ENCODE measurements around the gene CASZ1. TPM values are rescaled to one million over a fixed set of nuclear protein-coding genes. Genes with fewer than 3 reads are reported as not detected.

CASZ1 gene
- total and polyA plus RNA-seq, 2 experiments from 2014 or later: 6.2 to 6.7 TPM

- TF ChIP-seq POLR2AphosphoS5 (IDR thresholded peaks at IDR 0.05; ENCODE audit: low read depth): no peak
- no peak for TF ChIP-seq ZNF114 (CRISPR knock-in tag; IDR thresholded peaks at IDR 0.05)
- TF ChIP-seq, protein P1, sequence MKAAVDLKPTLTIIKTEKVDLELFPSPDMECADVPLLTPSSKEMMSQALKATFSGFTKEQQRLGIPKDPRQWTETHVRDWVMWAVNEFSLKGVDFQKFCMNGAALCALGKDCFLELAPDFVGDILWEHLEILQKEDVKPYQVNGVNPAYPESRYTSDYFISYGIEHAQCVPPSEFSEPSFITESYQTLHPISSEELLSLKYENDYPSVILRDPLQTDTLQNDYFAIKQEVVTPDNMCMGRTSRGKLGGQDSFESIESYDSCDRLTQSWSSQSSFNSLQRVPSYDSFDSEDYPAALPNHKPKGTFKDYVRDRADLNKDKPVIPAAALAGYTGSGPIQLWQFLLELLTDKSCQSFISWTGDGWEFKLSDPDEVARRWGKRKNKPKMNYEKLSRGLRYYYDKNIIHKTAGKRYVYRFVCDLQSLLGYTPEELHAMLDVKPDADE (IDR thresholded peaks at IDR 0.05): no peak
- TF ChIP-seq EZH2 (IDR thresholded peaks at IDR 0.05; ENCODE audit: low read depth, unreplicated experiment): no peak
- TF ChIP-seq NANOG (IDR thresholded peaks at IDR 0.05; ENCODE audit: borderline replicate concordance): no peak
These were observed 167.2 kb downstream of the CASZ1 start (continued) for GRCh38 chr1:10629091-10629815.

DNA sequence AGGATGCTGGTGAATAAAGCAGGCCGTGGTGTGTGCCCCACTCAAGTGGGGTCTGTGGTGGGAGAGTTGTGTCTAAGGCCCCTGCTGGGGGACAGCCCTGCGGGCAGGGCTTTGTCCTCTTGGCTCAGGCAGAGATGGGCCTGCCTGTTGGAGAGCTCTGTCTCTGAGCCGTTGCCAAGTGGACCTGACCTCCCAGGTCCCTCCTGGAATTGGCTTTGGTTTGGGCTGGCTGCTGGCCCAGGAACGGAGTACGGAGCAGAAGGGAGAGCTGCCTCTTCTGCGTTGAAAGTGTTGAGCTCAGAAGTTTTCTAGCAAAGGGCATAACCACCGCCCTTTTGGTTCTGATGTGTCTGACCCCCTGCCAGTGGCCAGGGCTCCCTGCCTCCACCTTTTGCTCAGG, 167.8 kb downstream of the CASZ1 start:
- H3K27ac Mint-ChIP-seq: no peak overlapping the region
- no peak for DNase-seq (ENCODE audit: low spot score)
- no peaks in the 10 kb centered on the region for H3K36me3 Mint-ChIP-seq (ENCODE audit: low read depth)
- no peaks in the 10 kb centered on the region for H3K9me3 Mint-ChIP-seq
- Histone ChIP-seq H4K20me1 (replicated peaks; ENCODE audit: insufficient read depth) (no peaks in the 10 kb centered on the region), H3F3A (replicated peaks; ENCODE audit: low read depth) (no peaks in the 10 kb centered on the region), H3K4me1 (ENCODE audit: insufficient read depth) (peaks cover 18% of the 10 kb centered on the region), H3K4me2 (no peak overlapping the region), H3K27me3 (ENCODE audit: insufficient read depth) (no peaks in the 10 kb centered on the region), H3K27ac (ENCODE audit: low read depth) (no peak overlapping the region), H3K4me3 (no peak overlapping the region), H2AFZ (no peak overlapping the region), H3K36me3 (ENCODE audit: insufficient read depth) (no peaks in the 10 kb centered on the region), H3K79me2 (replicated peaks; ENCODE audit: insufficient read depth) (no peaks in the 10 kb centered on the region), H3K9me2 (ENCODE audit: insufficient read depth) (no peaks in the 10 kb centered on the region)
- H3K27me3 Mint-ChIP-seq (ENCODE audit: insufficient read depth, low read depth, poor library complexity): peaks cover 9% of the 10 kb centered on the region
- peaks cover 30% of the 10 kb centered on the region for H3K4me1 Mint-ChIP-seq
- no peak for ATAC-seq
- no peak overlapping the region for H3K4me3 Mint-ChIP-seq
- TF ChIP-seq ZNF114 (CRISPR knock-in tag; IDR thresholded peaks at IDR 0.05) (no peak), ZNF462 (CRISPR knock-in tag; IDR thresholded peaks at IDR 0.05) (no peak), EZH2phosphoT487 (IDR thresholded peaks at IDR 0.05; ENCODE audit: unreplicated experiment) (no peak), CREB1 (CRISPR knock-in tag; IDR thresholded peaks at IDR 0.05; ENCODE audit: low read depth) (no peak), EZH2 (IDR thresholded peaks at IDR 0.05; ENCODE audit: low read depth, unreplicated experiment) (no peak), STAT1 (IDR thresholded peaks at IDR 0.05; ENCODE audit: unreplicated experiment) (no peak), POLR2AphosphoS5 (IDR thresholded peaks at IDR 0.05; ENCODE audit: low read depth) (no peak), ZNF331 (CRISPR knock-in tag; IDR thresholded peaks at IDR 0.05; ENCODE audit: low read depth) (no peak)
- TF ChIP-seq, protein P2, sequence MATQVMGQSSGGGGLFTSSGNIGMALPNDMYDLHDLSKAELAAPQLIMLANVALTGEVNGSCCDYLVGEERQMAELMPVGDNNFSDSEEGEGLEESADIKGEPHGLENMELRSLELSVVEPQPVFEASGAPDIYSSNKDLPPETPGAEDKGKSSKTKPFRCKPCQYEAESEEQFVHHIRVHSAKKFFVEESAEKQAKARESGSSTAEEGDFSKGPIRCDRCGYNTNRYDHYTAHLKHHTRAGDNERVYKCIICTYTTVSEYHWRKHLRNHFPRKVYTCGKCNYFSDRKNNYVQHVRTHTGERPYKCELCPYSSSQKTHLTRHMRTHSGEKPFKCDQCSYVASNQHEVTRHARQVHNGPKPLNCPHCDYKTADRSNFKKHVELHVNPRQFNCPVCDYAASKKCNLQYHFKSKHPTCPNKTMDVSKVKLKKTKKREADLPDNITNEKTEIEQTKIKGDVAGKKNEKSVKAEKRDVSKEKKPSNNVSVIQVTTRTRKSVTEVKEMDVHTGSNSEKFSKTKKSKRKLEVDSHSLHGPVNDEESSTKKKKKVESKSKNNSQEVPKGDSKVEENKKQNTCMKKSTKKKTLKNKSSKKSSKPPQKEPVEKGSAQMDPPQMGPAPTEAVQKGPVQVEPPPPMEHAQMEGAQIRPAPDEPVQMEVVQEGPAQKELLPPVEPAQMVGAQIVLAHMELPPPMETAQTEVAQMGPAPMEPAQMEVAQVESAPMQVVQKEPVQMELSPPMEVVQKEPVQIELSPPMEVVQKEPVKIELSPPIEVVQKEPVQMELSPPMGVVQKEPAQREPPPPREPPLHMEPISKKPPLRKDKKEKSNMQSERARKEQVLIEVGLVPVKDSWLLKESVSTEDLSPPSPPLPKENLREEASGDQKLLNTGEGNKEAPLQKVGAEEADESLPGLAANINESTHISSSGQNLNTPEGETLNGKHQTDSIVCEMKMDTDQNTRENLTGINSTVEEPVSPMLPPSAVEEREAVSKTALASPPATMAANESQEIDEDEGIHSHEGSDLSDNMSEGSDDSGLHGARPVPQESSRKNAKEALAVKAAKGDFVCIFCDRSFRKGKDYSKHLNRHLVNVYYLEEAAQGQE (IDR thresholded peaks at IDR 0.05; ENCODE audit: unreplicated experiment): no peak
- TF ChIP-seq, protein P1 (IDR thresholded peaks at IDR 0.05): no peak
